ENCODE results near the gene RAPSN.

Gene RAPSN

GRCh38 chr11:47410370-47411264 lies 38.3 kb downstream of the RAPSN start:
- in situ Hi-C loops (cut with MboI; ENCODE audit: low sequenced_read_pairs) = loop anchor here (25.0 kb wide), 1 partner anchor 427 kb away; the partner anchor contains the start of gene NUP160

DNA sequence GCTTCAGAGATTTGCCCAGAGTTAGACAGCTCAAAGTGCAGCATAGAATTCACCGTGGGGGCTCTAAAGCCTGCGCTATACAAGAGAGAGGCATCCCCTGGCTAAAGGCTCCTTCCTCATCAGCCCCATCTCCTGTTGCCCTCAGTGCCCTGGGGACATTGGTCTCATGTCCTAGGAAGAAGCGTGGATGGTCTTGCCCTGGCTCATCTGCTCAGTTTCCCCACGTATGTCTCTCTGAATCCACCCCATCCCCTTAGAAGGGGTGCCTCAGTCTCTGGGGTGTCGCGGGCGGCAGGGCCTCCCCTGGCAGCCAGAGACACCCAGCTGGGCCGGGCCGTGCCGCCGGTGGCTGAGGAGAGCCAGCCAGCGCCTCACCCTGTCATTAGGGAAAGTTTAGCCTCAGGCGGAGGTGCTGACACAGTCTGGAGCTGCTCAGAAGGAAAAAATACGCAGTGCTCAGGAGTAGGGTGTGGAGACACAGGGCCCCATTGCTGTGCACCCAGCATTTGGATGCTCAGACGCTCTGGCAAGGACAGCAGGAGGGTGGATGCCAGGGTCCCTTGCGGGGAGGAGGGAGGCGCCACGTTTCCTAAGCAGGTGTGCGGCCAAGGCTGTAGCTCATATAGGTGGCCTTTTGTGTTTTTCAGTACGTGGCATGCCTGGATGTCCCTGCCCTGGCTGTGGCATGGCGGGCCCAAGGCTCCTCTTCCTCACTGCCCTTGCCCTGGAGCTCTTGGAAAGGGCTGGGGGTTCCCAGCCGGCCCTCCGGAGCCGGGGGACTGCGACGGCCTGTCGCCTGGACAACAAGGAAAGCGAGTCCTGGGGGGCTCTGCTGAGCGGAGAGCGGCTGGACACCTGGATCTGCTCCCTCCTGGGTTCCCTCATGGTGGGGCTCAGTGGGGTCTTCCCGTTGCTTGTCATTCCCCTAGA lies 39.2 kb downstream of the RAPSN start:
- in situ Hi-C loops (cut with MboI; ENCODE audit: low sequenced_read_pairs) = loop anchor here (25.0 kb wide), 1 partner anchor 428 kb away; the partner anchor contains the start of gene NUP160

DNA sequence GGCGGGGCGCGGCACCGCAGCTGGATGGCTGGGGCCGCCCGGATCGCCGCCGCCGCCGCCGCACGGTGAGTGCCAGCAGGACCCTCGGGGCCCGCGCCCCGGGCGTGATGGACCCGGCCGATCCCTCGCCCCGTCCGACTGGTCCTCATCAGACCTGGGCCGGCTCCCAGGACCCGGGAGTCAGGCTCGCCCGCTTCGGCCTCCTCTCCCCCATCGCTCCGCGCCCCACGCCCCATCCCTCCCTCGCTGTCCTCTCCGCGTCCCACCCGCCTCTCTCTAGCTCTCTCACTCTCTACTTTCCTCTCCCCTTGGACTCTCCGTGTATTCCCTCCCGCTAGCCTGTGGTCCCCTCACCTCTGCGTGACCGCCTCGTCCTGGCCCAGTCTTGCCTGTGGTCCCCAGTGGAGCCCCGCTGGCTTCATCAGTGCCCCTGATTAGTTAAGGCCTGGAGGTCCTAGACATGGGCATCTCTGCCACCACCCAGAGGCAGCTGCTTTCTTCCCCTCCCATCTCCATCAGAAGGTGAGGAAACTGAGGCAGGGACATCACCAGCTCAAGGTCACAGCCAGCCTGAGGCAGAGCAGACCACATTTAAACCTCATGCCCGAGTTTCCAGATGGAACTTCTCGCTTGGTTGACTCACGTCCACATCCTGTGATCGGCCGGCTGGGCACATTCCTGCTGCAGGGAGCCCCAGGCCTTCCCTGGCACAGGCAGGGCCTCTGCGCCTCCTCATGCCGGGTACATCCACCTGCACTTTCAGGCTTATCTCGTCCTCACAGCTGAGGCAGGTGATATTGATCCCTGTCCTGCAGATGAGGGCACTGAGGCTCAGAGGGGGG lies 40.1 kb downstream of the RAPSN start:
- in situ Hi-C loops (cut with MboI; ENCODE audit: low sequenced_read_pairs) = loop anchor here (25.0 kb wide), 1 partner anchor 428 kb away; the partner anchor contains the start of gene NUP160

DNA sequence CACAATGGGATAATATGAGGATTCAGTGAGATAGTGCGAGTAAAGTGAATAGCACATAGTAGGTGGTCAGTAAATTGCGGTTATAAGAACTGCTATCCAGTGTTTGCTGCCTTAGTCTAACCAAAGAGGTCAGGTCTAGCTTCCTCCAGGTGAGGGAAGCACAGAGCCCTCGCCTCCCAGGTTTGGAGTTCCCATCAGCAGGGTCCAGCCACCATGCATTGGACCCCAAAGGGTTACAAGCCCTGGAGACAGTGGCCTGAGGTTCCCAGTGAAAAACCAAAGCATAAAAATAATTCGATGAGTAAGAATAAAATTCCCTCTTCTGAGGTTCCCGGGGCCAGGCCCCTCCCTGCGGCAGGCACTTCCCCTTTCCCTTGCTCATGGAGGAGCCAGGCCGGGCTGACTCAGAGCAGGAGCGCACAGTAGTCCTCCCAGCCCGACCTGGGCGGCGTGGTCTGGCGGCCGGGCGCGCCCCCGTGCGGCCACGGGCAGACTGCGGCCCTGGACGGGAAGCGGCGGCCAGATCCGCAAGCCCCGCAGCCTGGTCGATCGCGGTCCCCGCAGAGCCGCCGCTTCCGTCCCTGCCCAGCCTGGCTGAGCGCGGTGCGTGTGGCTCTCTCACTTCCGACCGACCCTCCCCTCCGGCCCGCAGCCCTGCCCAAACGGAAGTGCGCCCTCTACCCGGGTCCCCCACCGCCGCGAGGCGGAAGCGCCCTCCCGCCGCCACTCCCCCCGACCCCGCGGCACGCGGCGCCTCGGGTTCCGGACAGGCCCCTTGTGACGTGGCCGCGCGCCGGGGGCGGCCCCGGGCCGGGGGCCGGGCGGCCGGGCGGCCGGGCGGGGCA lies 41.0 kb downstream of the RAPSN start, which contains the start of gene SLC39A13:
Gene SLC39A13, plus strand, starts transcription at position 845 of the 845 bp plus-strand sequence. CDS start 1,505 bp downstream, outside the sequence.
- in situ Hi-C loops (cut with MboI; ENCODE audit: low sequenced_read_pairs) = loop anchor here (25.0 kb wide), 1 partner anchor 429 kb away; the partner anchor contains the start of gene NUP160

DNA sequence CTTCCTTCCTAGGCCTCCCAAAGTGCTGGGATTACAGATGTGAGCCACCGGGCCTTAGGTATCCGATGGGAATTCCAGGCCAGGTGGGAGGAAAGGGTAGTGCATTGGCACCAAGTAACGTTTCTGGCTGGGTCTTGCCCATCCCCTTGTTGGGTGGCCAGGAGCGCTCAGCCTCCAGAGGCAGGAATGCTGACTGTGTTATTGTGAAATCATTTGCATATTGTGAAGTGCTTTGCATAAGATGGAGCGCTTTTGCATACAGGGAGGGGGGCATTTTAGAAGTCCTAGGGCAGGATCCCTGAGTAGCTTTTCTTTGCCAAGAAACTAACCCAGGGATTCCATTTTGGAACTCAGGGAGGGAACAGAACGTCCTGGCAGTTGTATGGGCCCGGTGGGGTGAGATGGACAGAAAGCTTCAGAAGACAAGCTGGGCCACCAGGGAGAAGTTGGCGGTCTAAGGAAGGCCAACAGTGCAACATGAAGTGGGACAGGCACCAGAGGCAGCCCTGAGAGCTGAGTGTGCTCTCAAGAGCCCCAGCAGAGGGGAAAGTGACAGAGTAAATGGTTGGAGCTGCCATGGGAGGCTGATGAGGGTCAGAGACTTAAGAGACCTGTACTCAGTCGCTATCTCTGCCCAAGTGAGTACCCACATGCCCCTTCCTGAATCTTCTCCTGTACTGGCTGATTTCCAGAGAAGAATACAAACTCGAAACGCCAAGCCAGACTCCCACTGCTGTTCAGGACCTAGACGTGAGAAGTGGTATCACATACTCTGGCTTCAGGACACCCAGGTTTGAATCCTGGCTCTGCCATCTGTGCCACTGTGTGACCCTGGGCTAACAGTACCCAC lies 41.8 kb downstream of the RAPSN start:
- in situ Hi-C loops (cut with MboI; ENCODE audit: low sequenced_read_pairs) = loop anchor here (25.0 kb wide), 1 partner anchor 430 kb away; the partner anchor contains the start of gene NUP160

GRCh38 chr11:47403571-47403970 lies 45.4 kb downstream of the RAPSN start:
- in situ Hi-C loops (cut with MboI; ENCODE audit: low sequenced_read_pairs) = loop anchor here (25.0 kb wide), 1 partner anchor 434 kb away; the partner anchor contains the start of gene NUP160

DNA sequence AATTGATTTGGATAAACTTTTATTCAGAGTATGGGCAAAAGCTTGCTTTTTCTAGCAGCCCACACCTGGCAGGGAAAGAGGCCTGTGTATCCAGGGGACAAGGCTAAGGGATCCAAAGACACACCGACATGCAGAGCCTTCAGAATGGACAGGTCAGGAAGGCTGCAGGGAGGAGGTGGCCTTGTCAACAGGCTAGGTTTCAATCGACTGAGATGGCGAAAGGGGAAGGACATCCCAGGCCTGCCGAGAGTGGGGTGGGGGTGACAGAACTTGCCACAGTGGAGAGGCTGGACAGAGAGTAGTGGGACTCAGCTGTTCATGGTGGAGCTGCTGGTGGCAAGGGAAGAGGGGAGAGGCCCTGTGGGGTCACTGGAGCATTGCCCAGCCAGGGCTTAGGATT lies 45.8 kb downstream of the RAPSN start:
- in situ Hi-C loops (cut with MboI; ENCODE audit: low sequenced_read_pairs) = loop anchor here (25.0 kb wide), 1 partner anchor 434 kb away; the partner anchor contains the start of gene NUP160

DNA sequence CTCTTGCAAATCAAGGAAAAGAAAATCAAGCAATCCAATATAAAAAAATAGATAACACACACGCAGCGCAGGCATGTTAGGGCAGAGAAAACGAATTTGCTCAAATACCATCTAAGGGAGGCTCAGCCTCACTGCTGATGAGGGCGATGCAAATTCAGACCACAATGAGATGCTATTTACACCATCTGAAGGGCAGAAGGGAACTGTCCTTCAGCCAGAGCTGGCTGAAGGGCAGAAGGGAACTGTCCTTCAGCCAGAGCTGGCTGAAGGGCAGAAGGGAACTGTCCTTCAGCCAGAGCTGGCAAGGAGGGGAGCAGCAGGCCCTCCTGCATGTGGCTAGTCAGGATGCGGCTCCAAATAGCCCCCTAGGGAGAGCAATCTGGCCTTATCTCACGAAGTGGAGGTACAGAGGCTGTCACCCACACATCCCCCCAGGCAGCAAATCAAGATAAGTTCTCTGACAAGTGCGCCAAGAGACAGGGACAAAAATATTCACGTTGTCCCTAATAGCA lies 48.1 kb downstream of the RAPSN start:
- in situ Hi-C loops (cut with MboI; ENCODE audit: low sequenced_read_pairs) = loop anchor here (25.0 kb wide), 1 partner anchor 436 kb away; the partner anchor contains the start of gene NUP160

- in situ Hi-C loops (cut with MboI; ENCODE audit: low sequenced_read_pairs) = loop anchor here (25.0 kb wide), 1 partner anchor 437 kb away; the partner anchor contains the start of gene NUP160
Measured at GRCh38 chr11:47399860-47400767, 48.8 kb downstream of the RAPSN start.

DNA sequence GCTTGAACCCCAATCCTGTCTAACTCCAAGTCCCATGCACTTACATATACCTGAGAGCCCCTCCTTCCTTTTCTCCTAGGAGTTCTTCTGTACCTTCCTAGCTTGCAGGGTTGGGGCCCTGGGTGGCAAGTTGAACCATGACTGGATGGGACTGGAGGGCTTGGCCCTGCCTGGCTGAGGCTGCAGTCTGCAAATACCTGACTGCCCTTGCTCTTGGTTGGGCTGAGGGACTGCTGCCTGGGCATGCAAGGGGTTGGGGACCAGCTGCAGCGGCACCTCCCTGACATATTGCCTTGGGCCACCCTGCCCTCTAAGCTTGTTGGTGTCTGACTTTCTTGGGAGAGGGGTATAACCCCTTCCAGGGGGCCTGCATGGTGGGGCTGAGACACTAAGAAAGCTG lies 50.4 kb downstream of the RAPSN start:
- in situ Hi-C loops (cut with MboI; ENCODE audit: low sequenced_read_pairs) = no loop called here

- in situ Hi-C loops (cut with MboI; ENCODE audit: low sequenced_read_pairs) = no loop called here
Measured at GRCh38 chr11:47398011-47398410, 50.9 kb downstream of the RAPSN start.

DNA sequence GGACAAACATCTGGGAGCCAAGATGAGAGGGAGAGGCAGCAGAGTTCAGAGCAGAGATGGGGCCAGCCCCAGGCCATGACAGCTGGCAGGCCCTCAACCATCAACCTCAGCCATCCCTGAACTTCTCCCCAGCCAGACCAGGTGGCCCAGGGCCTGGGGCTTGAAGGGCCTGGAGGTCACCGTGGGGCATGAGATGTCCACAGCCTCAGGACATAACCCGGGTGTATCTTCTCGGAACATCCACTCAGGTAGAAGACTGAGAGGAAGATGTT lies 53.0 kb downstream of the RAPSN start:
- in situ Hi-C loops (cut with MboI; ENCODE audit: low sequenced_read_pairs) = no loop called here

DNA sequence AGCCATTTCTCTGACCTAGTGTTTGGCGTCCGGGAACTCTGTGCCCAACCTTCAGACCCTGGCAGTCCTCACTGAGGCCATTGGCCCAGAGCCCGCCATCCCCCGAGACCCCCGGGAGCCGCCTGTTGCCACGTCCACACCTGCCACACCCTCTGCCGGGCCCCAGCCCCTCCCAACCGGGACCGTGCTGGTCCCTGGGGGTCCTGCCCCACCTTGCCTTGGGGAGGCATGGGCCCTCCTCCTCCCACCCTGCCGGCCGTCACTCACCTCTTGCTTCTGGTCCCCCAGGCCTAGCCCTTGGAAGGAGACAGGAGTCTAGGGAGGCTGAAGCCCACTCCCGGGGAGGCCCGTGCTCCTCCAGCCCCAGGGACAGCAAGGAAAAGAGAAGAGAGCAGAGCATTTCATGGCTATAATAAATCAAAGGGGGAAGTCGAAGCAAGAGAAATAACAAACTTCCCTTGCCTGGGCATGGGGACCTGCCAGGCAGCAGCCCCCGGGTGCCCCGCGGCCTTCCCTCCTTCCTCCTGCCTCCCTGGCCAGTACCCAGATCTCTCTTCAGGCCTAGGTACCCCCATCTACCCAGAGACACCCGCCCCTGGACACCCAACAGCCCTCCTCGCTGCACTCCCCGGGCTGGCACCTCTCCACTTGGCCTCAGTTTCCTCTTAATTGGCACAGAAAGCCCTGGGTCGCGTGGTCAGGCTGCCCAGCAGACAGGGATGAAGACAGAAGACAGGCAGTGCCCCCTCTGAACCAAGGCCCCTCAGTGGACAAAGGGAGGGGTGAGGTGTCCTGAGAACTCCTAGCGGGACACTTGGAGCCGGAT lies 53.5 kb downstream of the RAPSN start:
- in situ Hi-C loops (cut with MboI; ENCODE audit: low sequenced_read_pairs) = no loop called here

DNA sequence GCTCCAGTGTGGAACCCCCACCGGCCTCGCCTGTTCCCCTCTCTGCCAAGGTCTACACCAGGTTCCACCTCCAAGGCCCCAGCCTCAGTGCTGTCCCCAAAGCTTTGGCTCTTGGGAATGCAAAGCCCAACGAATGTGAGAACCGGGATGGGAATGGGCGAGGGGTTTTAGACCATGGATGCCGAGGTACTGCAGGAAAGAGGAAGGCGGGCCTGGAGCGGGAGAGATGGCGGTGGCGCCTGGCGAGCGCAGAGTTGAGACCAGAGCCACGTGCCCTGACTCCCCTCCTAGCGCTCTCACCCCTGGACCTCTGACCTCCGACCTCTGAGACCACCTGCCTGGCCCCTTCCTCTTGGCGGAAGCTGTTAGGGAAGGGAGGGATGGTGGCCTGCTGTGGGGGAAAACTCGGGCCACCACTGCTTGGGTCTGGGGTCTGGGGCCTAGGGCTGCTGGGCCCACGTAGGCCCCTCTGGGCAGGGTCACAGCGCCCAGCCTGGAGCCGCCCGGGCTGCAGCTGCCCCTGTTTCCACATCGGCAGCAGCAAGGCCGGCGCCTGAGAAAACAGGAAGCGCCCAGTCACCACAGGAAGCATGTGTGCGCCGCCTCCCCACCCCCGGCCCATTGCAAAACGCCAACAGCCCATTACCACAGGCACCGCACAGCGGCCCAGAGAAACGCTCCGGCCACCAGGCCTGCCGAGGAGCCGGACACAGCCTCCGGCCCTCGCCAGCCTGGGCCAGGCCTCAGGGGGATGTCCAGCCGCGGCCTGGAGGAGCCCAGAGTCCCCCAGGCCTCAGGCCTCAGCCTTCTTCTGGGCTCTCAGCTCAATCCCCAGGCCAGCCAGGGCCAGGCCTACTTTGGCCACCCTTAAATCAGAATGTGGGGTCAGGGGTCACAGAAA lies 54.4 kb downstream of the RAPSN start:
- in situ Hi-C loops (cut with MboI; ENCODE audit: low sequenced_read_pairs) = no loop called here

- in situ Hi-C loops (cut with MboI; ENCODE audit: low sequenced_read_pairs) = no loop called here
Measured at GRCh38 chr11:47394050-47394321, 55.0 kb downstream of the RAPSN start.
